Measurements from ENCODE around the gene GHDC.

Gene GHDC

DNA sequence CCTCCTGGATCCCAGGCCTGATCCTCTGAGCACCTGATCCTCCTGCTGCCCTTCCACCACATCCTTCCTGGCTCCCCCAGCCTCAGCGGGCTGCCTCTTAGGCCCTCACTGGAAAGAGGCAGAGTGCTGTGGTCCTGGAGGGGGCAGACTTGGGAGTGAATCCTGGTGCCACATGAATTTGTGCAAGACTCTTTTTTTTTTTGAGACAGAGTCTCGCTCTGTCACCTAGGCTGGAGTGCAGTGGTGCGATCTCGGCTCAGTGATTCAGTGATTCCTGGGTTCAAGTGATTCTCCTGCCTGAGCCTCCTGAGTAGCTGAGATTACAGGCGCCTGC, 3.1 kb downstream of the GHDC start:
- no peaks in the 10 kb centered on the region for H3K9me3 ChIP-seq (replicated peaks; ENCODE audit: insufficient read depth, low read length)
- H3K4me2 ChIP-seq (ENCODE audit: low read depth, low read length) = no peak overlapping the region
- H3K36me3 ChIP-seq (replicated peaks; ENCODE audit: insufficient read depth, low read length) = no peaks in the 10 kb centered on the region
- no peak overlapping the region for H3K27ac ChIP-seq (ENCODE audit: low read length)
- H3K4me3 ChIP-seq (ENCODE audit: low read length) = no peak overlapping the region
- peaks cover 5% of the 10 kb centered on the region; the same call in 1 of the 2 replicates for H3K79me2 ChIP-seq (ENCODE audit: low read length)
- H4K20me1 ChIP-seq (ENCODE audit: insufficient read depth, low read length) = no peaks in the 10 kb centered on the region
- no peak for DNase-seq
- H3K9ac ChIP-seq (ENCODE audit: low read length) = no peak overlapping the region
- H3F3A ChIP-seq (ENCODE audit: insufficient read depth, low read length) = no peaks in the 10 kb centered on the region; the same call in 1 of the 2 replicates
- TF ChIP-seq EZH2 (optimal IDR thresholded peaks at IDR 0.05; ENCODE audit: low read depth, low read length) = no peak
- no peaks in the 10 kb centered on the region for H3K27me3 ChIP-seq (replicated peaks; ENCODE audit: insufficient read depth, low read length)
- no peaks in the 10 kb centered on the region for H3K9me2 ChIP-seq (replicated peaks; ENCODE audit: insufficient read depth, low read length)
- no peak overlapping the region for H2AFZ ChIP-seq (ENCODE audit: low read length)
- no peaks in the 10 kb centered on the region; the same call in 1 of the 2 replicates for H3K4me1 ChIP-seq (ENCODE audit: low read length)

DNA sequence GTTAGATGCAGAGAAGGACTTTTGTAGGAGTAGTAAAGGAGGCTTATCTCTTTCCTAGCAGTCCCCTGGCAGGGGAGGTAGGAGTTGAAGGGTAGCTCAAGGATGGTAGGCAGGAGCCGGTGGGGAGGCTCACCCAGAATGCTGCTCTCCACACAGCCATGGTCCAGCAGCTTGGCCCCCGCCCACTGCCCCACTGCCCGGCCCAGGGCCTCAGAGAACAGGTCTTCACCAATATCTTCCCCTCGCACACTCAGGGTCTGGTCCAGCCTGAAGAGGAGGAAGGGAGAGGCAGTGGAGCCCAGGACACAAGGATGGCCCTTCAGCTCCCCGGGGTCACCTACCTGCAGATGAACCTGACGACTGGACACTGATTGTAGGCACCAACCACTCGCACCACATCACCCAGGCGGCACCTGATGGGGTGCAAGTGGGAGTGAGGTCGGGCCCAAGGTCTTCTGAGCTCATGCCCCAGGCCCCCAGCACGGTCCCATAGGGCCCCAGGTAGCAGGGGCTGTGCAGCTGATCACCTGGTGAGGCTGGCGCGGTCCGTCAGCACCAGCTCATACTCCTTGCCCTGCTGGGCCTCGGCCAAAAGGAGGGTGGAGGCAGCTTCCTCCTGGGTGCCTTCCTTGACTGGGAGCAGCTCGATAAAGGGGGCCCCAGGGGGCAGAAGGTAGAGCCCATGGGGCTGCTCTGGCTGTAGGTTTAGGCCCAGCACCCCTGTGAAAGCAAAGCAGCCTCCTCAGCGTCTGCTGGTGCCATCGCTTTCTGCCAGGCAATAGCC, 3.6 kb downstream of the GHDC start:
- H2AFZ ChIP-seq (ENCODE audit: low read length) = no peak overlapping the region
- H3K79me2 ChIP-seq (ENCODE audit: low read length) = peaks cover 5% of the 10 kb centered on the region; the same call in 1 of the 2 replicates
- H3K4me1 ChIP-seq (ENCODE audit: low read length) = no peaks in the 10 kb centered on the region; the same call in 1 of the 2 replicates
- H4K20me1 ChIP-seq (ENCODE audit: insufficient read depth, low read length) = no peaks in the 10 kb centered on the region
- H3K27ac ChIP-seq (ENCODE audit: low read length) = no peak overlapping the region
- no peaks in the 10 kb centered on the region for H3K27me3 ChIP-seq (replicated peaks; ENCODE audit: insufficient read depth, low read length)
- no peaks in the 10 kb centered on the region for H3K9me2 ChIP-seq (replicated peaks; ENCODE audit: insufficient read depth, low read length)
- H3K4me3 ChIP-seq (ENCODE audit: low read length) = no peak overlapping the region
- TF ChIP-seq EZH2 (optimal IDR thresholded peaks at IDR 0.05; ENCODE audit: low read depth, low read length) (no peak), EZH2phosphoT487 (IDR thresholded peaks at IDR 0.05; ENCODE audit: low read length) (no peak)
- H3K9ac ChIP-seq (ENCODE audit: low read length) = no peak overlapping the region
- H3F3A ChIP-seq (ENCODE audit: insufficient read depth, low read length) = no peaks in the 10 kb centered on the region; the same call in 1 of the 2 replicates
- H3K4me2 ChIP-seq (ENCODE audit: low read depth, low read length) = no peak overlapping the region
- H3K36me3 ChIP-seq (replicated peaks; ENCODE audit: insufficient read depth, low read length) = no peaks in the 10 kb centered on the region
- no peak for DNase-seq
- no peaks in the 10 kb centered on the region for H3K9me3 ChIP-seq (replicated peaks; ENCODE audit: insufficient read depth, low read length)

DNA sequence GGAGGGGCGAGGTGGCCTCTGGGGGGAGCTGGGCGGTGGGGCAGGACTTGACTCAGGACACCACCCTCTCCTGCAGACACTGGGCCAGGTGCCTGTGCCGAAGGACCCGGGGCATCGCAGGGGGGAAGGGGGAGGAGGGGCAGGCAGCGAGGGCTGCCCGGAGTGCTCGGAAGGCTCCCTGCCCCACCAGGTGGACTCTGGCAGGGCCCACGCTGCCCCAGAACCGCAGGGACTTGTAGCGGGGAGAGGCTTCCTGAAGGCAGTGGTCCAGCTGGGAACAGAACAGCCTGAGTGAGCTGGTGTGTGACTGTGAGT, 4.7 kb downstream of the GHDC start:
- H3K79me2 ChIP-seq (ENCODE audit: low read length) = peaks cover 5% of the 10 kb centered on the region; the same call in 1 of the 2 replicates
- H3K4me1 ChIP-seq (ENCODE audit: low read length) = peaks cover 10% of the 10 kb centered on the region
- DNase-seq = no peak
- H2AFZ ChIP-seq (ENCODE audit: low read length) = no peak overlapping the region
- no peaks in the 10 kb centered on the region for H3K27me3 ChIP-seq (replicated peaks; ENCODE audit: insufficient read depth, low read length)
- no peaks in the 10 kb centered on the region for H3K36me3 ChIP-seq (replicated peaks; ENCODE audit: insufficient read depth, low read length)
- no peak overlapping the region for H3K27ac ChIP-seq (ENCODE audit: low read length)
- no peak overlapping the region for H3K9ac ChIP-seq (ENCODE audit: low read length)
- no peaks in the 10 kb centered on the region for H4K20me1 ChIP-seq (ENCODE audit: insufficient read depth, low read length)
- H3K4me3 ChIP-seq (ENCODE audit: low read length) = no peak overlapping the region
- peaks cover 8% of the 10 kb centered on the region for H3F3A ChIP-seq (ENCODE audit: insufficient read depth, low read length)
- TF ChIP-seq, protein P1, sequence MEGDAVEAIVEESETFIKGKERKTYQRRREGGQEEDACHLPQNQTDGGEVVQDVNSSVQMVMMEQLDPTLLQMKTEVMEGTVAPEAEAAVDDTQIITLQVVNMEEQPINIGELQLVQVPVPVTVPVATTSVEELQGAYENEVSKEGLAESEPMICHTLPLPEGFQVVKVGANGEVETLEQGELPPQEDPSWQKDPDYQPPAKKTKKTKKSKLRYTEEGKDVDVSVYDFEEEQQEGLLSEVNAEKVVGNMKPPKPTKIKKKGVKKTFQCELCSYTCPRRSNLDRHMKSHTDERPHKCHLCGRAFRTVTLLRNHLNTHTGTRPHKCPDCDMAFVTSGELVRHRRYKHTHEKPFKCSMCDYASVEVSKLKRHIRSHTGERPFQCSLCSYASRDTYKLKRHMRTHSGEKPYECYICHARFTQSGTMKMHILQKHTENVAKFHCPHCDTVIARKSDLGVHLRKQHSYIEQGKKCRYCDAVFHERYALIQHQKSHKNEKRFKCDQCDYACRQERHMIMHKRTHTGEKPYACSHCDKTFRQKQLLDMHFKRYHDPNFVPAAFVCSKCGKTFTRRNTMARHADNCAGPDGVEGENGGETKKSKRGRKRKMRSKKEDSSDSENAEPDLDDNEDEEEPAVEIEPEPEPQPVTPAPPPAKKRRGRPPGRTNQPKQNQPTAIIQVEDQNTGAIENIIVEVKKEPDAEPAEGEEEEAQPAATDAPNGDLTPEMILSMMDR (IDR thresholded peaks at IDR 0.05; ENCODE audit: low read length) = no peak
- no peak for TF ChIP-seq EZH2 (optimal IDR thresholded peaks at IDR 0.05; ENCODE audit: low read depth, low read length)
- no peak for TF ChIP-seq EZH2phosphoT487 (IDR thresholded peaks at IDR 0.05; ENCODE audit: low read length)
- H3K9me2 ChIP-seq (replicated peaks; ENCODE audit: insufficient read depth, low read length) = no peaks in the 10 kb centered on the region
- no peaks in the 10 kb centered on the region for H3K9me3 ChIP-seq (replicated peaks; ENCODE audit: insufficient read depth, low read length)
- H3K4me2 ChIP-seq (ENCODE audit: low read depth, low read length) = no peak overlapping the region

DNA sequence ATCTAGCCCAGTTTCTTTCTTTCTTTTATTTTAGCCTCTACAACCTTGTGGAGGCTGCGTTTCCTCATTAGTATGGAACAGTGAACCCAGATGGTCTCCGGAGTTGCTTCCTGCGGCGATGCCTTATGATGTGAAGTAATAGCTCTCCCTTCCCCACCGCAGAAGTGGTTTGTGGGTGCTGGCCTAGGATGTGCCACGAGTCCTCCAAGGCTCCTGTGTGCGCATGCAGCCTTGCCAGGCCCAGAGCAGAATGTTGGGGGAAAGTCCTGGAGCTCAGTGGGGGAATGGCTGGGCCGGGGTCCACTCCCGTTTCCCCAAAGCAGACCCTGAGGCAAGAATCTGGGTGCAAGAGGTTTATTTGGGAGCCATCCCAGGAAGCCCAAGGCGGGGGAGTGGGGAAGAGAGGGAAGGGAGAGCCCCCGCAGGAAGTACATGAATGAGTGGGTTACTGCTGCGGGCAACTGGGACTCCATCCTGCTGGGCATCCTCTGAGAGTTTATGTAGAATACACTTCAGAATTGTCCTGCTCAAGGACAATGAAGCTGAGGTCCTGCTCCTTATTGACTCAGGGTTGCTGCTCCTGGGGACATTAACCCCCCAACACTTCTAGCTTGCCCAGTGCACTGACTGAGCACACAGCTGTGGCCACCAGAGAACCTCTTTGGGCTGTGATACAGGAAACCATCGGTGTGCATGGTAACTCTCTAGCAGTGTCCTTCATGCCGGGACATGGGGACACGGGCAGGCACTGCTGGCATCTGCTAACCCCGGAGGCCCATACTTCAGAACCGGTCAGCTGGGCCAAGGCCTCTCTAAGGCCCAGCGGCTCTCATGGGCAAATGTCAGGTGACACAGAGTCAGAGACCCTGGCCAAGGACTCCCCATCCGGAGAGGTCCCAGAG, 5.3 kb downstream of the GHDC start:
- Histone ChIP-seq H3K9me3 (replicated peaks; ENCODE audit: insufficient read depth, low read length) (no peaks in the 10 kb centered on the region), H3K27me3 (replicated peaks; ENCODE audit: insufficient read depth, low read length) (no peaks in the 10 kb centered on the region), H3F3A (ENCODE audit: insufficient read depth, low read length) (peaks cover 12% of the 10 kb centered on the region), H3K4me3 (ENCODE audit: low read length) (no peak overlapping the region), H3K79me2 (ENCODE audit: low read length) (peaks cover 5% of the 10 kb centered on the region; the same call in 1 of the 2 replicates), H3K9ac (ENCODE audit: low read length) (no peak overlapping the region), H3K4me1 (ENCODE audit: low read length) (peaks cover 14% of the 10 kb centered on the region), H3K4me2 (ENCODE audit: low read depth, low read length) (no peak overlapping the region), H4K20me1 (ENCODE audit: insufficient read depth, low read length) (no peaks in the 10 kb centered on the region), H2AFZ (ENCODE audit: low read length) (no peak overlapping the region), H3K9me2 (replicated peaks; ENCODE audit: insufficient read depth, low read length) (no peaks in the 10 kb centered on the region), H3K36me3 (replicated peaks; ENCODE audit: insufficient read depth, low read length) (no peaks in the 10 kb centered on the region), H3K27ac (ENCODE audit: low read length) (no peak overlapping the region)
- no peak for TF ChIP-seq EZH2phosphoT487 (IDR thresholded peaks at IDR 0.05; ENCODE audit: low read length)
- TF ChIP-seq, protein P1 (IDR thresholded peaks at IDR 0.05; ENCODE audit: low read length) = no peak
- no peak for TF ChIP-seq EZH2 (optimal IDR thresholded peaks at IDR 0.05; ENCODE audit: low read depth, low read length)
- DNase-seq = no peak

All from MM.1S (cell line).